Measurements from ENCODE around the gene SFTPD. TPM values are rescaled to one million over a fixed set of nuclear protein-coding genes. Genes with fewer than 3 reads are reported as not detected.

SFTPD gene
- total RNA-seq, 1 experiment from 2014 or later, result 0.24 TPM

GRCh38 chr10:79947787-79948424 lies 999 bp downstream of the SFTPD start:
- Mint-ChIP-seq H3K27ac (no peak overlapping the region), H3K9me3 (peaks cover 6 to 11% of the 10 kb centered on the region in 2 experiments)
- WGBS (ENCODE audit: extremely low coverage, insufficient read length, low lambda C conversion rate), result no CpG with 5 or more reads among the region's 5 CpGs

More at GRCh38 chr10:79947787-79948424, 999 bp downstream of the SFTPD start:
- Histone ChIP-seq H3K9ac (ENCODE audit: extremely low read depth, insufficient read length, low read length) (no peak overlapping the region), H2BK5ac (ENCODE audit: insufficient read length, low read length) (no peak overlapping the region), H3K23me2 (ENCODE audit: insufficient read length, low read depth, low read length, poor library complexity, severe bottlenecking) (no peaks in the 10 kb centered on the region), H3K4ac (ENCODE audit: low read depth, low read length) (no peak overlapping the region), H3K4me1 (ENCODE audit: insufficient read depth, low read length) (peaks cover 7% of the 10 kb centered on the region; the same call in 1 of the 2 replicates), H4K20me1 (ENCODE audit: control insufficient read depth, insufficient read depth, insufficient read length) (no peaks in the 10 kb centered on the region), H2BK120ac (ENCODE audit: low read depth, low read length, poor library complexity, severe bottlenecking) (no peak overlapping the region), H3K18ac (ENCODE audit: insufficient read length, low read depth, low read length) (no peak overlapping the region), H3K4me2 (ENCODE audit: insufficient read depth, insufficient read length, low read length) (no peak overlapping the region), H3K23ac (ENCODE audit: insufficient read length, low read depth, low read length) (no peak overlapping the region), H3K27me3 (ENCODE audit: insufficient read depth, low read length) (no peaks in the 10 kb centered on the region), H3K79me1 (ENCODE audit: insufficient read depth, low read depth, low read length, poor library complexity, severe bottlenecking) (no peaks in the 10 kb centered on the region), H4K8ac (replicated peaks; ENCODE audit: insufficient read length, low read depth, low read length) (no peak overlapping the region), H2BK20ac (ENCODE audit: low read depth, low read length, poor library complexity, severe bottlenecking) (no peak overlapping the region), H3T11ph (ENCODE audit: low read length) (no peak overlapping the region), H3K14ac (ENCODE audit: insufficient read depth, low read length) (no peak overlapping the region), H4K5ac (ENCODE audit: insufficient read length, low read depth, low read length) (no peak overlapping the region), H2AK5ac (ENCODE audit: insufficient read length, low read length) (no peak overlapping the region), H3K56ac (ENCODE audit: insufficient read length, low read depth, low read length) (no peak overlapping the region), H2AFZ (ENCODE audit: low read length) (no peak overlapping the region), H3K27ac (ENCODE audit: insufficient read length, low read depth, low read length) (no peak overlapping the region), H4K91ac (ENCODE audit: insufficient read length, low read depth, low read length) (no peak overlapping the region), H3K79me2 (ENCODE audit: insufficient read depth, low read length) (no peaks in the 10 kb centered on the region), H2BK12ac (ENCODE audit: insufficient read length, low read depth, low read length) (no peak overlapping the region), H2BK15ac (ENCODE audit: low read depth, low read length) (no peak overlapping the region), H3K9me3 (ENCODE audit: control insufficient read depth, low read depth, low read length) (no peaks in the 10 kb centered on the region)
- peaks cover 0 to 3% (median 2%) of the 10 kb centered on the region in 3 experiments; a peak in 4 of 7 replicates for H3K36me3 Mint-ChIP-seq (ENCODE audit: insufficient read depth in 1 of 3, low read depth in 3 of 3)
- H3K4me3 Mint-ChIP-seq, result no peak overlapping the region
- peaks cover 22% of the 10 kb centered on the region for H3K27me3 Mint-ChIP-seq (ENCODE audit: low read depth)
- TF ChIP-seq CTCF (conservative IDR thresholded peaks at IDR 0.05), result no peak
- no peak for DNase-seq
- peaks cover 17 to 20% of the 10 kb centered on the region in 2 experiments for H3K4me1 Mint-ChIP-seq
